Endothelial cell of umbilical vein (primary cell): Measurements from ENCODE around the gene KCNQ5. TPM values are rescaled to one million over a fixed set of nuclear protein-coding genes. Genes with fewer than 3 reads are reported as not detected.

ENCODE experiments used
- BruUV-seq: library from RNA; stranded (reverse); fragments of 400-500 nt; replicated peaks from 2 replicates; lab custom pipeline; 2021; lab: Mats Ljungman, UMichigan
- CTCF ChIA-PET: fragments of 300-600, 350-600 bp; sonication (Branson Sonifier 250); formaldehyde crosslinking; loops from one replicate; lab custom pipeline; 2021; ENCODE audit warnings: antibody characterized with exemption, inconsistent platforms; lab: Charles Lee
- POLR2A ChIA-PET: fragments of 300-600, 350-600 bp; sonication (Branson Sonifier 250); formaldehyde crosslinking; loops from one replicate; lab custom pipeline; 2021; ENCODE audit warnings: antibody characterized with exemption, inconsistent platforms; lab: Charles Lee
- DNase-seq: peaks from one replicate; pipeline ENCODE4 v3.0.0-alpha.2; 2011; ENCODE audit warnings: low read depth, low spot score
- FAIRE-seq: peaks from 2 replicates; lab custom pipeline; 2011; peaks lifted over from hg19 to GRCh38; lab: Jason Lieb, UNC
- H2AFZ ChIP-seq: 2 replicates; pipeline ENCODE4 v1.6.0; 2012; ENCODE audit warnings: low read depth, low read length, control low read depth, inconsistent platforms
- H3K27ac ChIP-seq: 2 replicates; pipeline ENCODE4 v1.5.1; 2011; ENCODE audit warnings: low read depth, mild to moderate bottlenecking, control low read depth, low read length, moderate library complexity; ENCODE audit not compliant: insufficient read depth
- H3K27me3 ChIP-seq, 2 experiments: 2 replicates each; pipeline versions ENCODE4 v1.6.0 to v1.6.1; 2011; ENCODE audit warnings: low read length in 2 of 2, mixed read lengths in 1 of 2; ENCODE audit not compliant: control insufficient read depth in 2 of 2, insufficient read depth in 2 of 2
- H3K36me3 ChIP-seq, 2 experiments: 2 replicates in 1 of 2; 3 replicates in 1 of 2; pipeline ENCODE4 v1.5.1; 2011; ENCODE audit warnings: low read length in 2 of 2, mild to moderate bottlenecking in 1 of 2, moderate library complexity in 1 of 2; ENCODE audit not compliant: control insufficient read depth in 2 of 2, insufficient read depth in 2 of 2; ENCODE audit errors: extremely low read depth in 1 of 2
- H3K4me1 ChIP-seq: 3 replicates; pipeline ENCODE4 v1.5.1; 2011; ENCODE audit warnings: mild to moderate bottlenecking, low read length; ENCODE audit not compliant: control insufficient read depth, insufficient read depth; ENCODE audit errors: extremely low read depth
- H3K4me2 ChIP-seq: 2 replicates; pipeline ENCODE4 v1.6.1; 2011; ENCODE audit warnings: low read length, control low read depth, mixed read lengths; ENCODE audit not compliant: insufficient read depth
- H3K4me3 ChIP-seq, 3 experiments: fragments of 200-600 bp in 1 of 3; sonication (generic), shearing (Covaris generic) in 1 of 3; replicated peaks in 1 of 3; 2 replicates each; pipeline ENCODE4 v1.5.1; 2011 to 2016; ENCODE audit warnings: control low read depth in 3 of 3, low read length in 3 of 3, mild to moderate bottlenecking in 2 of 3, inconsistent platforms in 1 of 3, low read depth in 1 of 3, moderate library complexity in 1 of 3; ENCODE audit not compliant: insufficient read depth in 1 of 3
- H3K79me2 ChIP-seq: 2 replicates; pipeline ENCODE4 v1.6.0; 2012; ENCODE audit warnings: low read length, inconsistent platforms; ENCODE audit not compliant: control insufficient read depth, insufficient read depth
- H3K9ac ChIP-seq: replicated peaks from 2 replicates; pipeline ENCODE3; 2011; ENCODE audit warnings: low read length, control low read depth; ENCODE audit not compliant: insufficient read depth; ENCODE audit errors: extremely low read depth
- H3K9me1 ChIP-seq: replicated peaks from 3 replicates; pipeline ENCODE4 v1.6.0; 2011; ENCODE audit warnings: mild to moderate bottlenecking, low read length; ENCODE audit not compliant: control insufficient read depth, insufficient read depth; ENCODE audit errors: extremely low read depth
- H3K9me3 ChIP-seq: replicated peaks from 2 replicates; pipeline ENCODE4 v1.5.1; 2012; ENCODE audit warnings: low read length, inconsistent platforms; ENCODE audit not compliant: control insufficient read depth, insufficient read depth
- H4K20me1 ChIP-seq: replicated peaks from 2 replicates; pipeline ENCODE3; 2011; ENCODE audit warnings: mild to moderate bottlenecking, low read length; ENCODE audit not compliant: control insufficient read depth, insufficient read depth; ENCODE audit errors: extremely low read depth
- CTCF ChIP-seq, 2 donors: IDR thresholded peaks; 1 replicate in 1 of 2; 2 replicates in 1 of 2; pipeline ENCODE4 v1.5.1; 2011; ENCODE audit warnings: low read length in 2 of 2, mild to moderate bottlenecking in 2 of 2, moderate library complexity in 2 of 2, control low read depth in 1 of 2, inconsistent platforms in 1 of 2, low read depth in 1 of 2; ENCODE audit not compliant: insufficient read depth in 1 of 2; ENCODE audit errors: extremely low read depth in 1 of 2
- EZH2 ChIP-seq: IDR thresholded peaks from 2 replicates; pipeline ENCODE4 v1.6.1; 2012; ENCODE audit warnings: borderline replicate concordance, low read depth, mild to moderate bottlenecking, moderate library complexity, low read length, inconsistent platforms; ENCODE audit not compliant: severe bottlenecking
- FOS ChIP-seq: IDR thresholded peaks from 2 replicates; pipeline ENCODE4 v1.6.1; 2011; ENCODE audit warnings: mild to moderate bottlenecking, low read length, moderate library complexity, borderline replicate concordance; ENCODE audit not compliant: insufficient read depth
- GATA2 ChIP-seq: IDR thresholded peaks from 2 replicates; pipeline ENCODE4 v1.7.0; 2011; ENCODE audit warnings: low read depth, mild to moderate bottlenecking, moderate library complexity, mixed read lengths, low read length; ENCODE audit not compliant: insufficient read length, insufficient read depth
- JUN ChIP-seq: IDR thresholded peaks from 2 replicates; pipeline ENCODE4 v1.6.1; 2011; ENCODE audit warnings: borderline replicate concordance, low read depth; ENCODE audit not compliant: insufficient read length, insufficient read depth
- MAX ChIP-seq: IDR thresholded peaks from 2 replicates; pipeline ENCODE4 v1.6.1; 2011; ENCODE audit not compliant: insufficient read depth, insufficient read length
- MYC ChIP-seq: IDR thresholded peaks from one replicate; pipeline ENCODE4 v1.6.1; 2011; ENCODE audit warnings: mild to moderate bottlenecking, low read depth, low read length
- POLR2A ChIP-seq: IDR thresholded peaks from 2 replicates; pipeline ENCODE4 v1.6.1; 2012; ENCODE audit warnings: low read depth, mild to moderate bottlenecking, control low read depth, low read length
- POLR2AphosphoS5 ChIP-seq: IDR thresholded peaks from 2 replicates; pipeline ENCODE4 v1.6.1; 2012; ENCODE audit warnings: low read depth, mild to moderate bottlenecking, control low read depth, low read length, moderate library complexity; ENCODE audit not compliant: insufficient read depth
- dilution Hi-C: fragments of 300-500 bp; cut with MboI; formaldehyde crosslinking; loops from one replicate; pipeline ENCODE4 v1.15.0; 2019; ENCODE audit warnings: low sequenced_read_pairs; ENCODE audit not compliant: extremely low pct_ligation_motif_present
- intact Hi-C: fragments of 100-400 bp; cut with micrococcal nuclease; formaldehyde crosslinking; loops from one replicate; pipeline ENCODE4 v1.10.0; 2022
- polyA plus RNA-seq, 4 experiments: library from polyadenylated mRNA; depleted of rRNA in 3 of 4; stranded (reverse) in 3 of 4; unstranded in 1 of 4; fragments of >200 nt; gene quantifications; 2 replicates each; pipeline versions ENCODE4 v1.2.1 to v1.2.3, GENCODE V29; 2011 to 2012; ENCODE audit warnings: missing spikeins in 1 of 4
- total RNA-seq: library from RNA; stranded (reverse); gene quantifications from 2 replicates; pipeline ENCODE4 v1.2.3, GENCODE V29; 2021

KCNQ5 gene
- total and polyA plus RNA-seq, 2 donors (not counting 3 experiments of a cell fraction or from before 2014, with no cell fraction given), result 0.22 TPM; not detected in 1

DNA sequence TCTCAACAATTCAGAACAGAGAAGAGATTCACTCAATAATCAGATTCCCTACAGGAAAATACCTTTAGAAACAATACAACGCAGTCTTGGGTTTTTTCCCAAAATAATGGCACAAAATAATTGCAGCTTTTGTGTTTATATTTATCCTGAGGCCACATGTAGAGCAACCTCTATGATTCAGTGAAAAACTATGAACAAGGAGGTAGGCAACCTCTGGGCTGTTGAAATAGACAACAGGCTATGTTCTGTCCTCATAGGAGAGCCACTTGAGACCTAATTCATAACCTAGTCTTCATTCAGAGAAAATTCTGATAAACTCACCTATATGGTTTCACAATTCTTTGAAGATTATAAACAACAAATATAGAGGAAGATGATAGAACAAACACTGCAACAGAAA, 485.2 kb downstream of the KCNQ5 start:
- H2AFZ ChIP-seq, result no peak overlapping the region
- FAIRE-seq, result no peak
- no peaks in the 10 kb centered on the region for H3K27me3 ChIP-seq
- no peak overlapping the region for H3K4me3 ChIP-seq
- intact Hi-C loops, result no loop called here
- TF ChIP-seq JUN, result no peak
- no peak for TF ChIP-seq MYC
- no peak for TF ChIP-seq EZH2
- TF ChIP-seq FOS, result no peak
- TF ChIP-seq POLR2AphosphoS5, result no peak
- no peak for TF ChIP-seq MAX
- no peak for TF ChIP-seq POLR2A
- no peak for TF ChIP-seq CTCF (IDR thresholded peaks at IDR 0.05; ENCODE audit: extremely low read depth in 1 of 2, insufficient read depth in 1 of 2, low read depth in 1 of 2, low read length in 2 of 2)
- TF ChIP-seq GATA2, result no peak
- no peaks in the 10 kb centered on the region for H3K36me3 ChIP-seq
- DNase-seq, result no peak
- ChIA-PET POLR2A (no interaction called here), CTCF (no interaction called here)
- H3K4me2 ChIP-seq, result no peak overlapping the region
- H3K4me1 ChIP-seq, result no peaks in the 10 kb centered on the region
- H3K9me3 ChIP-seq, result no peaks in the 10 kb centered on the region
- no peaks in the 10 kb centered on the region for H4K20me1 ChIP-seq
- H3K9ac ChIP-seq, result no peak overlapping the region
- H3K27ac ChIP-seq, result no peak overlapping the region
- H3K9me1 ChIP-seq, result no peaks in the 10 kb centered on the region
- no TSS peak for BruUV-seq
- dilution Hi-C loops, result no loop called here
- H3K79me2 ChIP-seq, result no peaks in the 10 kb centered on the region
